Hindlimb muscle (tissue), 1 donor: ENCODE results near the gene RPL34. TPM values are rescaled to one million over a fixed set of nuclear protein-coding genes. Genes with fewer than 3 reads are reported as not detected.
"Not testable (repeated sequence)": the region's sequence is repeated elsewhere in the genome, so short reads cannot be mapped to it uniquely, and the experiment has no call there.

Source experiments
- DNase-seq: peaks from one replicate; pipeline ENCODE4 v3.0.0-alpha.2; 2013
- polyA plus RNA-seq: library from polyadenylated mRNA; unstranded; fragments of 120-200 nt; gene quantifications from one replicate; pipeline ENCODE4 v1.2.1, GENCODE V29; 2013; ENCODE audit not compliant: insufficient read length

RPL34 gene
- polyA plus RNA-seq, result 1,760 TPM

DNA sequence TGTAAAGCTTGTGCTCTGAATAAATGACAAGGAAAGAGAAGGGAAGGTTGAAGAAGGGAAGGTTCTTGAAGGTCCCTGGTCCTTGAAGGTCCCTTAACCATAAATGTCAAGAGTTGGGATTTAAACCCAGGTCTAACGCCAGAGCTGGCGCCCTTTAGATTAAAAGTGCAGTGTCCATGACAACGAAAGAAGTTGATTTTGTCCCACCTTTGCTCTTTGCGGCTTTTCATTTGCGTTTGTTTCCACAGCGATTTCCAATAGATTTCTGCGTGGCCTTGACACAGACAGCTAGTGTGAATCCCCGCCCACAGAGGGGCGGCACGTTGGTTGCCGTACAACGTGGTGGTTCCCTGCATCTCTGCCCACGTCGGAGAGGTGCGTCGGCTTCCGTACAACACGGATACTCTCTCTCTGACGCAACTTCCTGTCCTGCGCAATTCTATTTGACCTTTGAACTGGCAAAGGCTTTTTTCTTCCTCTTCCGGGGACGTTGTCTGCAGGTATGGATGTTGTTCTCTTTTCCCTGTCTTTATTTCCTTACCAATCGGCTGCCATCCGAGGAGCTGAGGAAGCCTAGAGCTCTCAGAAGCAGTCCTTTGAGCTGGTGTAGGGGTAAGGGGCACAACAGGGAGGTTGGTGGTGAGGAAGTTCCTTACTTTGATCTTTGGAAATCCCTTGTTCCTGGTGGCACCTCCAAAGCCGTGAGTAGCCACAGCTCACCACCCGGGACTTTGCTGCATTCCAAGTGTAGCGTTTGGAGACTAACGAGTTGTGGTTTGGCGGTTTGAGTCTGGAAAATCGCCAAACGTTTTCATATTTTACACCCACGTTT, at the start of gene RPL34:
Gene RPL34 (plus strand): TSS at position 476 of the 832 bp plus-strand sequence. CDS start 1,384 bp downstream, outside the sequence.
- DNase-seq, result peak; percentile 98

GRCh38 chr4:108570993-108571569, 49.3 kb upstream of the RPL34 start:
- DNase-seq, result no peak

DNA sequence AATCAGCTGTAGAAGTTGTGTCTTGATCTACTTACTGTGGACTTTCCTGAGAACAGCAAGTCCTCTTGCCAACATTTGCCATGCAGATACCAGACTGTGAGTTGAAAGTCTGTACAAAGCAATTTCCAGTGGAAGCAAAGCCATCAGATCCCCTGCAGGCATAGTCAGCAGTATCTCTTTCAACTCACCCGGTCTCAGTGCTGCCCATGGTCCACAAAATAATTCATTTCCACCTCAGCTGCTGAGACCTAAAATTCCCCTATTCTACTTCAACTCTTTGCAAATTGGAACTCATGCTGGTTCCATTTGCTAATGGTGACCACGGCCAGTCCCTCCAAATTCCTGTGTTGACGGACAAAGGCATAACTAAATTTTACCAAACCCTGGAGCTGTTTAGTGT, 46.0 kb upstream of the RPL34 start:
- DNase-seq, result no peak

- DNase-seq, result no peak
Observed at GRCh38 chr4:108581083-108581482, 39.3 kb upstream of the RPL34 start.

GRCh38 chr4:108586778-108587177, 33.6 kb upstream of the RPL34 start:
- DNase-seq, result no peak

GRCh38 chr4:108588878-108589277, 31.5 kb upstream of the RPL34 start:
- no peak for DNase-seq

DNA sequence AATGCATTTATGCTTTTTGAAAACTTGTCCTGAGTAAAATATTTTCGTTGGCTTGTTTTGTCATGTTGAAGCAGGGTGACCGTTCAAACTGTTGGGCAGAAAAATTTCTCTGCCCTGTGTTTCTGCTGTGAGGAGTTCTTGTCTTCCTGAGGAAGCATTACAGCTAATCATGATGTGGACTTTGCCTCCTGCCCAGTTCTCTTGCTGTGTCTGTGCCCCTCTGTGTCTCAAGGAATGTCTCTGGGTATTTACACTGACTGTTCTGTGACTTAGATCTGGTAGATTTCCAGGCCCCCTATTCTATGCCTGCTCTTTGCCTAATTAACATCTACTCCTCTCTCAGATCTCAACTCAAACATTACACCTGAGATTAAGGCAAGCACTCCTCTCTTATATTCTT, 30.4 kb upstream of the RPL34 start:
- no peak for DNase-seq

GRCh38 chr4:108590776-108591175, 29.6 kb upstream of the RPL34 start:
- no peak for DNase-seq

DNA sequence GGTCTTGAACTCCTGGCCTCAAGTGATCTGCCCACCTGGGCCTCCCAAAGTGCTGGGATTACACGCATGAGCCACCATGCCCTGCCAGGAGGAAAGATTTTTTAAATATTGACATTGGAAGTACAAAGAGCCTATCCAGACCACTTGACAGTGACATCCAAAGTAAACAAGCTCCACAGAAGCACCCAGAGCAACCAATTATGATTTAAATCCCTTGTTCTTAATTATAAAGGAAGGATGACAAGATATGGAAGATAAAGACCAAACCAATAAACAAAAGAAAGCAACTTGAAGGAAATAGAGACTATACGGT, 27.7 kb upstream of the RPL34 start:
- DNase-seq, result no peak

DNA sequence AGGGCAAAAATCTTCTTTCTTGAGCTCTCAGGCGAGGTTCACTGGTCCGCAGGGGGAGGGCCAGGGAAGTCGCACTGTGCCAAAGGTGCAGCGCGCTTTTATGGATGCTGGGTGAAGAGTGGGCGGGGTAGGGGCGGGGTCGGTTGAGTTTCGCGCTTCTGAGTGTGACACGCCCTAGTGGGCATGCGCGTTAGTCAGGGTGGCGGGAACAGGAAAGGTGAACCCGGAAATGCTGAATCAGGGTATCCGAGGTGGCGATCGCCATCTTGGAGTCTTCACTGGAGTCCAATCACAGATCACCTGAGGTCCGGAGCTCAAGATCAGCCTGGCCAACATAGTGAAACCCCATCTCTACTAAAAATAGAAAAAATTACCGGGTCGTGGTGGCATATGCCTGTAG, 26.1 kb upstream of the RPL34 start:
- DNase-seq, result not testable (repeated sequence)

DNA sequence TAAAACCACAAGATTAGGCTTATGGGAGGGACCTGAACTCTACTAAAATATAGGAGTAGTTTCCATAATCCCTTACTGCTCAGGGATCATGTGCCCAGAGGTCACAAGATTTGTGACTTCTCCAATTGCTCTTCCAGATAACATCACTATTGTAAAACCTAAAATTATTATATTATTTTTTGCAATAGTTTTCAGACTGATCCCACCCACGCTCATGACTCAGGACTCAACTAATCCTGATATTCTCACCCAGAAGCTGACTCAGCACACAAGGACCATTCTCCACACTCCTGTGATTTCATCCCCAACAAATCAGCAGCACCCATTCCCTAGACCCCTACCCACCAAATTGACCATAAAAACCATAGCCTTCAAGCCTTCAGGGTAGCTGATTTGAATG, 24.0 kb upstream of the RPL34 start:
- DNase-seq, result no peak

DNA sequence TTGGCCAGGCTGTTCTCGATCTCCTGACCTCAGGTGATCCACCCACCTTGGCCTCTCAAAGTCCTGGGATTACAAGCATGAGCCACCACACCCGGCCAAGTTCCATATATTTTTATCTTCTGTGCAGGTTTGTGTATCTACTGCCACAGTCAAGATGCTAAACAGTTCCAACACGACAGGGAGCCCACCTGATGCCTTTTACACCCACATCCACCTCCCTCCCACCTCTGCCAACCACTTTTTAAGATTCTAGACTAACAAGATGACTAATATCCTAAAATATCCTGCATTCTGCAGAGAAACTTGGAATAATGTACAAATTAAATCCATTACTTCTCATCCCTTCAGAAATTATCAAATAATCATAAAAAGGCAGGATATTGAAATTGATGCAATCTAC, 19.3 kb upstream of the RPL34 start:
- no peak for DNase-seq

DNA sequence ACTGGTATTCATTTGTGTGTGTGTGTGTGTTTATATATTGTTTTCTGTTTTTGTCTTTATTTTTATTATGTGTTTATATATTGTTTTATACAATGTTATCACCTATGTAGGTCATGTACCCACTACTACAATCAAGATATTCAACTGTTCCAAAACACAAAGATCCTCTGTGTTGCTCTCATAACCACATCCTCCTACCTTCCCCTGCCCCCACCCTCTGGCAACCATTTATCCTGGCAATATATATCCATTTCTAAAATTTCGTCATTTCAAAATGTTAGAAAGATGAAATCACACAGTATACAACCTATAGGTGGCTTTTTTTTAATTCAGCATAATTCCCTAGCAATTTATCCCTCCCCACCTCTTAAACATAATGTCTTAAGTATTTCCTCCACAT, 18.8 kb upstream of the RPL34 start:
- DNase-seq, result no peak

DNA sequence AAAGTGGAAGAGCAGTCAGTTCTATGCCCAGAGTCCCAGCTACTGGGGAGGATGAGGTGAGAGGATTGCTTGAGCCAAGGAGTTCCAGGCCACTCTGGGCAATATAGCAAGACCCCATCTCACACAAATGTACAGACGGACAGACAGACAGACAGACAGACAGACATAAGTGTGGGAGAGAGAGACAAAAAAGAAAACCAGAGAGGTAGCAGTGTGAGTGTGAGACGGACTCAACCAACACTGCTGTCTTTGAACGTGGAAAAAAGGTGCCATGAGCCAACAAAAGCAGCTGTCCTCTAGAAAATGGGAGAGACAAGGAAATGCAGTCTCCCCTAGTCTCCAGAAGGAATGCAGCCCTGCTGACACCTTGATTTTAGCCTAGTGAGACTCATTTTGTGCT, 18.2 kb upstream of the RPL34 start:
- no peak for DNase-seq

- no peak for DNase-seq
Observed at GRCh38 chr4:108607079-108607815, 13.1 kb upstream of the RPL34 start.

- DNase-seq, result no peak
Observed at GRCh38 chr4:108611365-108611764, 9.0 kb upstream of the RPL34 start.

- no peak for DNase-seq
Observed at GRCh38 chr4:108612365-108612764, 8.0 kb upstream of the RPL34 start.

DNA sequence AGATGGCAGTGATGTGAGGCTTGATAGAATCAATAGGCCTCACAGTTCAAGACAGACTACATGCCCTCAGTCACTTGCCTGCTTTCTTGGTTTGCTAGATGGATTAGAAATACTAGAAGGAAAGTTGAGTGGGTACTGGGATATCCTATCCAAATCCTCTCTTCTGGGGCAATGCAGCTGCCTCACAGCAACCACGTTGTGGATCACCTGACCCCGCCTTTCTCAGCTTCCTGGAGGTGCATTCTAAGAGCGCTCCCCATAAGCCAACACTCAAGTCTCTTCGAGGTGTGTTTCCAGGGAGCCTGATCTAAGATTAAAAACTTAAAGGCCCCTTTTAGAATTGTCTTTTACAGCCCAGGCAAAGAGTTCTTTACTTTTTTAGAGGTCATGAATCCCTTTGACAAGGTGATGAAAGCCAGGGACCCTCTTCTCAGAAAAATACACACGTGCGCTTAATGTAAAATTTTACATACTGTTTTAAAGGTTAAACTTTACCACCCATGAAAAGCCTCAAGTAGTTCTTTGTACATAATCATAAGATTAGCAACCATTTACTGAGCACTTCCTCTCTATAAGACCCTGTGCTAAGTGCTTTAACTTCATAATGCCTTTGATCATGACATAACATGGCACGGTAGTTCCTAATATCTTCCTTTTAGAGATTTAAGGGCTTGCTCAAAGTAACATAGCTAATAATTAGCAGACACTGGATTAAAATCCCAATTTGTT, 840 bp upstream of the RPL34 start:
- DNase-seq, result no peak

DNA sequence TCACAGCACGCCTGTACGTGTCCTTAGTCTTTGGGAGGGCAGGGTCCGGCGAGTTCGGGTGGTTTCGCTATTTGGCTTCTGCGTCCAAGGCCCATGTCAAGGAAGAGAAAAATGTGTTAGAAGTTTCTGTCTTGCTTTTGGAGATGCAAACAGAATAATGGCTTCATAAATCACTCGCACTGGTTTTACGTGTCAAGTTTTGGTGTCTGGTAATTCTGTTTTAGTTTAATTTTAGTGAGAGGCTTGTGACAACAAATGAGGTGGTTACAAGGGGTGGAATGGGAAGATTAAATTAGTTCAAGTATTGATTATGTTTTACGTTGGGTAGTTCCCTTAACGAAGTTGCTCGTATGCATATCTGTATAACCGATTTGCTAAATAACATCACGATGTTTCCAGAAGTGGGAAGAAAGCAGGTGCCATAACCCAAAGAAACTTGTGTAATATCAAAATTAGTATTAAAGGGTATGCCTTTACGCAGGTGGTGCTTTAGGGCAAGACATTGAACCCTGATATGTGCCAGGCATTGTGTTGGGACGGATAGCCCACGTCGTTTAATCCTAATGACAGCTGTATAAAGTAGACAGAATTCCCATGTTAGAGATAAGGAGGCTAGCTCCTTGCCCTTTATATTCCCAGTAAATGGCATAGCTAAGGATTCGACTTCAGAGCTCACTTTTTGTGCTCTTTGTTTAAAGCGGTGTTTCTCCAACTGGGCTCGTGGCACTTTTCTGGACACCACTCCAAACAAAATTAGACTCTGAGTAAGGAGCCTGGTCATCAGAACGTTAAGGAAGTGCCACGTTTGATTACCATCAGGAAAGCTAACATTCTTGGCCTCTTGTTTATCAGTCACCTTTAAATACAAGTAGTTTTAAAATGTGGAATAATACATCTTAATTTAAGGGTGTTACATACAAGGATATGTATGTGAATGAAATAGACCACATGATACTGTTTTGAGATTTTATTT, 843 bp downstream of the RPL34 start:
- no peak for DNase-seq

- no peak for DNase-seq
Observed at GRCh38 chr4:108622022-108622421, 1.6 kb downstream of the RPL34 start.

GRCh38 chr4:108622828-108623227, 2.5 kb downstream of the RPL34 start:
- DNase-seq, result no peak
